Measurements from ENCODE around the gene RIMOC1.

Gene RIMOC1

GRCh38 chr5:41906151-41906550 lies 2.0 kb downstream of the RIMOC1 start:
- no peak for TF ChIP-seq CTCF (conservative IDR thresholded peaks at IDR 0.05; ENCODE audit: control insufficient read depth, insufficient read depth, low read depth, low read length)
- H3K4me3 ChIP-seq (ENCODE audit: control insufficient read depth, low read depth, low read length) = no peak overlapping the region
- DNase-seq (ENCODE audit: low read depth) = no peak

- peak; percentile 73 for DNase-seq (ENCODE audit: low read depth)
- no peak overlapping the region for H3K4me3 ChIP-seq (ENCODE audit: control insufficient read depth, low read depth, low read length)
- no peak for TF ChIP-seq CTCF (conservative IDR thresholded peaks at IDR 0.05; ENCODE audit: control insufficient read depth, insufficient read depth, low read depth, low read length)
Measured at GRCh38 chr5:41908374-41909079, 4.4 kb downstream of the RIMOC1 start.

GRCh38 chr5:41918105-41918504 lies 14.0 kb downstream of the RIMOC1 start:
- no peak for TF ChIP-seq CTCF (conservative IDR thresholded peaks at IDR 0.05; ENCODE audit: control insufficient read depth, insufficient read depth, low read depth, low read length)
- H3K4me3 ChIP-seq (ENCODE audit: control insufficient read depth, low read depth, low read length) = no peak overlapping the region
- no peak for DNase-seq (ENCODE audit: low read depth)

- no peak for DNase-seq (ENCODE audit: low read depth)
- H3K4me3 ChIP-seq (ENCODE audit: control insufficient read depth, low read depth, low read length) = no peak overlapping the region
- TF ChIP-seq CTCF (conservative IDR thresholded peaks at IDR 0.05; ENCODE audit: control insufficient read depth, insufficient read depth, low read depth, low read length) = no peak
Measured at GRCh38 chr5:41921166-41921565, 17.0 kb downstream of the RIMOC1 start.

GRCh38 chr5:41921874-41922273 lies 17.7 kb downstream of the RIMOC1 start:
- TF ChIP-seq CTCF (conservative IDR thresholded peaks at IDR 0.05; ENCODE audit: control insufficient read depth, insufficient read depth, low read depth, low read length) = no peak
- peak; percentile 70 for DNase-seq (ENCODE audit: low read depth)

GRCh38 chr5:41924526-41924871 lies 20.4 kb downstream of the RIMOC1 start:
- peak overlapping the region; percentile 64 for H3K4me3 ChIP-seq (ENCODE audit: control insufficient read depth, low read depth, low read length)
- DNase-seq (ENCODE audit: low read depth) = no peak
- no peak for TF ChIP-seq CTCF (conservative IDR thresholded peaks at IDR 0.05; ENCODE audit: control insufficient read depth, insufficient read depth, low read depth, low read length)

More at GRCh38 chr5:41921874-41922273, 17.7 kb downstream of the RIMOC1 start:
- no peak overlapping the region for H3K4me3 ChIP-seq (ENCODE audit: control insufficient read depth, low read depth, low read length)

Measured in fibroblast of mammary gland (primary cell).